ENCODE results near the gene TMEM59.
"Not testable (repeated sequence)": the region's sequence is repeated elsewhere in the genome, so short reads cannot be mapped to it uniquely, and the experiment has no call there.

Gene TMEM59

DNA sequence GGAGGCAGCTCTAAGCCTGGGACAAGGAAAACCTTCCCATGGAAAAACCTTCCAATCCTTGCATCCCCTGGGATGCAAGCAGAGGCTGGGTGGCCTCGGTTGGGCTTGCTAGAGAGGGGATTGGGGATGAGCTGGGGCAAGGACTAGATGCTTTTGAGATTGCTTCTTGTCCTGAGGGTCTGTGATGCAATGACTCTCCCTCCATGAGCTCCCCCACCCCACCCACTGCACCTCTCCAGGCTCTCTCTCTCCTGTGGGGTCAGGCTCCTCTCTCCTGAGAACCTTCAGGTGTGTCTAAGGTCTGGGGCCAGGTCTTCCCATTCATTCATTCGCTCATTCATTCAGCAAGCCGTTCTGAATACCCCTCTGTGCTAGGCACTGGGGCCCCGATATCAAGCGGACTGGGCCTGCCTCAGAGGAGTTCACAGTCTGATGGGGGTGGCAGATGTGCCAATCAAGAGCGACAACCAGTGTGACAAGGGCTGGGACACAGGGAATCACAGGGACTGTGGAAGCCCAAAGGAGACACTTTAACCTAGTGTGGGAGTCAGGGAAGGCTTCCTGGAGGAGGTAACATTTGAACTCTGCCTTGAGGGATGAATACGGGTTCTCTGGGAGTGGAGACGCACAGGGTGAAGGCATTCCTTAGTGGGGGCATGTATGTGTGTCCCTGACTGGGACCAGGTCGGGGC is 41.5 kb downstream of the TMEM59 start:
- DNase-seq = no peak

DNA sequence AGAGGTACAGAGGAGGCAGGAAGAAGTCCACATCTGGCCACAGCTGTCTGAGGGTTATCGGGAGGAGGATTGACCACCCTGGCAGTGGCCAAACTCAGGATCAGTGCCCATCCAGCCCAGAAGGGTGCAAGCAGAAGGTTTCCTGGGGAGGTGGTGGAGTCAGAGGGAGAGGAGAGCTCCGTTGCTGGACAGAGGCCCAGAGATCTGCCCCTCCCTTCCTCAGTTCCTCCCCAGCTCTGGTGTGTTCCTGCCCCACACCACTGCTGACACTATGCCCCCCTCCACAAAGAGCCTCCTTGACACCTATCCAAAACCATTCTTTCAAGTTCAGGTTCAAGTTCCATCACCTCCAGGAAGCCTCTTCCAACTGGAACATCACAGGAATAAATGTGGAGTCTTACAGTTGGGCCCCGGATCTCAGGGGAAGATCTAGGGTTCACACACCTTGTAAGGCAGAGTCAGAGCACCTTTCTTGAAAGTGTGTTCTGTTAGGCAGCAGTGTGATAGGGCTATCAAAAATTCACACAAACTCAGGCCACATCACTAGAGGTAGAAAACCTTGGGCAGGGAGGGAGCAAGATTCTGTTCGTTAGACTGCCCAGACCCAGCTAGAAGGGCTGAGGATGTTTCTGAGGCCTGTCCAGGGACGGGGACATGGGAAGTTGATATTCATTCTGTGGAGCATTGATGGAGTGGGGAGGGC is 42.4 kb downstream of the TMEM59 start:
- no peak for DNase-seq

GRCh38 chr1:54009406-54009805 is 43.6 kb downstream of the TMEM59 start:
- DNase-seq = no peak

GRCh38 chr1:54008876-54009275 is 44.1 kb downstream of the TMEM59 start:
- no peak for DNase-seq

GRCh38 chr1:54007613-54008012 is 45.4 kb downstream of the TMEM59 start:
- DNase-seq = no peak

DNA sequence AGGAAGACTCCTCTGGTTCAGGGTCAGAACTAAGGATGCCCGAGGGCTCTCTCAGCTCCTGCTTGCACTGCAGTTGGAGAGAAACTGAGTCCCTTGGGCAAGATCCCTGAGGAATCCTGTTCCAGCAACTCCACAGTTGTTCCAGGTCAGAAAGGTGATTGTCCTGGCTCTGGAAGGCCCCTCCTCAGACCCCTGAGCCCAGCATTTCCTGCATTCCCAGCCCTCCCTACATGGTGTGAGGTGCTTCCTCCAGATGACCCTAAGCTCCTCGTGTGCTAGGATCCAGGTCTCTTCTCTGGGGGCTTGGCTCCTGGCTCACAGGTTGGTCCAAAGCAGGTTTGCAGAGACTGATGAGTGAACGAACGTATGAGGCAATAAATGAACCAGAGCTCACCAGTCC is 46.5 kb downstream of the TMEM59 start:
- no peak for DNase-seq

GRCh38 chr1:54004481-54005049 is 48.4 kb downstream of the TMEM59 start:
- no peak for DNase-seq

DNA sequence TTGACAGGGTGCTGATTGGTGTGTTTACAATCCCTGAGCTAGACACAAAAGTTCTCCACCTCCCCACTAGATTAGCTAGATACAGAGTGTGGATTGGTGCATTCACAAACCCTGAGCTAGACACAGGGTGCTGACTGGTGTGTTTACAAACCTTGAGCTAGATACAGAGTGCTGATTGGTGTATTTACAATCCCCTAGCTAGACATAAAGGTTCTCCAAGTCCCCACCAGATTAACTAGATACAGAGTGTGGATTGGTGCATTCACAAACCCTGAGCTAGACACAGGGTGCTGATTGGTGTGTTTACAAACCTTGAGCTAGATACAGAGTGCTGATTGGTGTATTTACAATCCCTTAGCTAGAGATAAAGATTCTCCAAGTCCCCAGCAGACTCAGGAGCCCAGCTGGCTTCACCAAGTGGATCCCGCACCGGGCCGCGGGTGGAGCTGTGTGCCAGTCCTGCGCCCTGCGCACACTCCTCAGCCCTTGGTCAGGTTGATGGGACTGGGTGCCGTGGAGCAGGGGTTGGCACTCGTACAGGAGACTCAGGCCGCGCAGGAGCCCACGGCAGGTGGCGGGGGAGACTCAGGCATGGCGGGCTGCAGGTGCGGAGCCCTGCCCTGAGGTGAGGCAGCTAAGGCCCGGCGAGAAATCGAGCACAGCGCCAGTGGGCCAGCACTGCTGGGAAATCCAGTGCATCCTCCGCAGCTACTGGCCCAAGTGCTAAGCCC is 49.1 kb downstream of the TMEM59 start:
- DNase-seq = not testable (repeated sequence)

- DNase-seq = no peak
These were observed 49.8 kb downstream of the TMEM59 start for GRCh38 chr1:54003249-54003646.

DNA sequence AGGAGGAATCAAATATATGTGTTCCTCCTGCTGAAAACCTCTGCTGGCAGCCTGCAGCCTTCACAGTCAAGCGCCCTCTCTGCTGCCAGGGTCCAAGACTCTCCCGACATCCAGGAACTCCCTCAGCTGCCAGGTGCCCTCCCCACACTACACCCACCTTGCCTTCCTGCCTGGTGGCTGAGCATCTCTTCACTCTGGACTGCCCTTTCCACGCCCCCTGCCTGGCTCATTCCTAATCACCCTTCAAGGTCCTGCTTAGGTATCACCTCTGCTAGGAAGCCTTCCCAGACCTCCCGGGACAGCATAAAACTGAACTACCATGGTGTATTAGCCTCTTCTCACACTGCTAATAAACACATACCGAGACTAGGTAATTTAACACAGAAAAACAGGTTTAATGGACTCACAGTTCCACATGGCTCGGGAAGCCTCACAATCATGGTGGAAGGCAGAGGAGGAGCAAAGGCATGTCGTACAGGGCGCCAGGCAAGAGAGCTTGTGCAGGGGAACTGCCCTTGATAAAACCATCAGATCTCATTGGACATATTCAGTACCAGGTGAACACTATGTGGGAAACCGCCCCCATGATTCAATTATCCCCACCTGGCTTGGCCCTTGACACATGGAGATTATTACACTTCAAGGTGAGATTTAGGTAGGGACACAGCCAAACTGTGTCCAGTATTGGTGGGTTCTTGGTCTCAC is 50.3 kb downstream of the TMEM59 start:
- DNase-seq = no peak

GRCh38 chr1:54001591-54001990 is 51.4 kb downstream of the TMEM59 start:
- no peak for DNase-seq

GRCh38 chr1:53999920-54000319 is 53.1 kb downstream of the TMEM59 start:
- no peak for DNase-seq

DNA sequence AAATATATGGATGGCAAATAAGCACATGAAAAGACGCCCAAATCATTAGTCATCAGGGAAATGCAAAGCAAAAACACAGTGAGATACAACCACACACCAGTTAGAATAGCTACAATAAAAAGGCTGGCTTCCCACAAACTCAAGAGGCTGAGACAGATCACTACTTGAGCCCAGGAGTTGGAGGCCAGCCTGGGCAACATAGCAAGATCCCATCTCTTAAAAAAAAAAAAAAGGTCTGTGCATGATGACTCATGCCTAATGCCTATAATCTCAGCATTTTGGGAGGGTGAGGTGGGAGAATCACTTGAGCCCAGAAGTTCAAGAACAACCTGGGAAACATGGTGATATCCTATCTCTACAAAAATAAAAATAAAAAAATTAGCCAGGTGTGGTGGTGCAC is 54.8 kb downstream of the TMEM59 start:
- no peak for DNase-seq

GRCh38 chr1:53995683-53996082 is 57.3 kb downstream of the TMEM59 start:
- no peak for DNase-seq

GRCh38 chr1:53994516-53994915 is 58.5 kb downstream of the TMEM59 start:
- not testable (repeated sequence) for DNase-seq

GRCh38 chr1:53992085-53992874 is 60.7 kb downstream of the TMEM59 start:
- no peak for DNase-seq

DNA sequence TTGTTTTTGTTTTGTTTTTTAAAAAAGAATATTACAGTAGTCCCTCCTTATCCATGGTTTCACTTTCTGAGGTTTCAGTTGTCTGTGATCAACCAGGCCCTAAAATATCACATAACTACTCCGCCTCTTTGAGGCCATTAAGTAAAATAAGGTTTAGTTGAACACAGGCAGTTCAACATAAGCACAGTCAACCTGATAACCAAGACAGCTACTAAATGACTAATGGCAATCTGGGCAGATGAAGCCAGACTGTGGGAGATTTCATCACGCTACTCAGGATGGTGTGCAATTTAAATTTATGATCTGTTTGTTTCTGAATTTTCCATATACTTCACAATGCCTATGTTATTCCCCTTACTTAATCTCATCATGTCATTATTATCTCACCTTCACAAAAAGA is 65.1 kb downstream of the TMEM59 start:
- DNase-seq = no peak

DNA sequence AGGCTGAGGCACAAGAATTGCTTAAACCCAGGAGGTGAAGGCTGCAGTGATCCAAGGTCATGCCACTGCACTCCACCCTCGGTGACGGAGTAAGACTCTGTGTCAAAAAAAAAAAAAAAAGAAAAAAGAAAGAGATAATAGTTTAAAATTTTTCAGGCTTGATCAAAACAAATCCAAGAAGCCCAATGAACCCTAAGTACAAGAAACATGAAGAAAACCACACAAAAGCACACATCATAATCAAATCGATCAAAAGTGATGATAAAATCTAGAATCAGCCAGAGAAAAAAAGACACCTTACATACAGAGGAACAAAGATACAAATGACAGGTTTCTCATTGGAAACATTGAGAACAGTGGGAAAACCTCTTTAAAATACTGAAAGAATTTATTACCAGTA is 66.5 kb downstream of the TMEM59 start:
- DNase-seq = no peak

- DNase-seq = no peak
These were observed 68.3 kb downstream of the TMEM59 start for GRCh38 chr1:53984726-53985125.

- no peak for DNase-seq
These were observed 70.3 kb downstream of the TMEM59 start for GRCh38 chr1:53982763-53983104.

GRCh38 chr1:53982034-53982762 is 70.8 kb downstream of the TMEM59 start:
- no peak for DNase-seq

GRCh38 chr1:53981220-53981619 is 71.8 kb downstream of the TMEM59 start:
- no peak for DNase-seq
